Ovary (tissue), 3 donors: ENCODE data around the gene MYL4.

Experiments
- EP300 ChIP-seq: sonication (generic); formaldehyde crosslinking; IDR thresholded peaks from one replicate; pipeline ENCODE4 v1.6.1; 2017; ENCODE audit warnings: antibody characterized with exemption
- TF ChIP-seq, protein P1 (sequence below), 3 donors: fragments of 450-650 bp in 2 of 3; fragments of 200-600 bp in 1 of 3; IDR thresholded peaks; one replicate each; pipeline versions ENCODE4 v1.5.1 to v1.8.0; 2016 to 2022; ENCODE audit warnings: antibody characterized with exemption in 3 of 3, mild to moderate bottlenecking in 1 of 3
- donor health status: DM: no; HTN: no; CAD: no.

DNA sequence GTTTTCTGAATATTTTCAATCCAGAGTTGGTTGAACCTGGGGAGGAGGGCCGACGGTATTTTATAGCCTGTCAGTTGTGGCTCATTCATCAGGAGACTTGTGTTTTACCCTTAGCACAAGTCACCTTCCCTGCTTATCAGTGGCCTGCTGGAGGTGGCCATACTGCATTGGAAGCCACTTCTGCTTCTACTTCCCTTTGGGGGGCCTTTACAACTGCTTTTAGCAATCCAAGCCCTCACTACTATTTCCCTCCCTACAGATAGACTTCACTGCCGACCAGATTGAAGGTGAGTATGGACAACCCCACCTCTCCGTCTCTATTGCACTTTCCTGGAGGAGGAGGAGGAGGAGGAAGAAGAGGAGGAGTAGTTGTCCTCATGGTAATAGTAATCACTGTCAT is 4.4 kb downstream of the MYL4 start:
- TF ChIP-seq, protein P1, sequence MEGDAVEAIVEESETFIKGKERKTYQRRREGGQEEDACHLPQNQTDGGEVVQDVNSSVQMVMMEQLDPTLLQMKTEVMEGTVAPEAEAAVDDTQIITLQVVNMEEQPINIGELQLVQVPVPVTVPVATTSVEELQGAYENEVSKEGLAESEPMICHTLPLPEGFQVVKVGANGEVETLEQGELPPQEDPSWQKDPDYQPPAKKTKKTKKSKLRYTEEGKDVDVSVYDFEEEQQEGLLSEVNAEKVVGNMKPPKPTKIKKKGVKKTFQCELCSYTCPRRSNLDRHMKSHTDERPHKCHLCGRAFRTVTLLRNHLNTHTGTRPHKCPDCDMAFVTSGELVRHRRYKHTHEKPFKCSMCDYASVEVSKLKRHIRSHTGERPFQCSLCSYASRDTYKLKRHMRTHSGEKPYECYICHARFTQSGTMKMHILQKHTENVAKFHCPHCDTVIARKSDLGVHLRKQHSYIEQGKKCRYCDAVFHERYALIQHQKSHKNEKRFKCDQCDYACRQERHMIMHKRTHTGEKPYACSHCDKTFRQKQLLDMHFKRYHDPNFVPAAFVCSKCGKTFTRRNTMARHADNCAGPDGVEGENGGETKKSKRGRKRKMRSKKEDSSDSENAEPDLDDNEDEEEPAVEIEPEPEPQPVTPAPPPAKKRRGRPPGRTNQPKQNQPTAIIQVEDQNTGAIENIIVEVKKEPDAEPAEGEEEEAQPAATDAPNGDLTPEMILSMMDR (IDR thresholded peaks at IDR 0.05): no peak
- TF ChIP-seq EP300: no peak
